CD4-positive, alpha-beta T cell treated with Interleukin-10 for 1 hour (primary cell): ENCODE results near the gene CAPN7.

Source experiments
- DNase-seq: peaks from one replicate; pipeline ENCODE4 v3.0.0-alpha.2; 2020

Gene CAPN7

GRCh38 chr3:15255215-15255614, 49.2 kb downstream of the CAPN7 start:
- no peak for DNase-seq

- no peak for DNase-seq
These were observed 50.9 kb downstream of the CAPN7 start for GRCh38 chr3:15256861-15257341.

- DNase-seq = no peak
These were observed 52.7 kb downstream of the CAPN7 start for GRCh38 chr3:15258720-15259119.

GRCh38 chr3:15260531-15260930, 54.5 kb downstream of the CAPN7 start:
- no peak for DNase-seq

GRCh38 chr3:15261274-15261673, 55.2 kb downstream of the CAPN7 start:
- DNase-seq = no peak

- DNase-seq = no peak
These were observed 56.0 kb downstream of the CAPN7 start for GRCh38 chr3:15262021-15262420.

- no peak for DNase-seq
These were observed 57.1 kb downstream of the CAPN7 start for GRCh38 chr3:15263120-15263519.

- DNase-seq = no peak
These were observed 57.9 kb downstream of the CAPN7 start for GRCh38 chr3:15263926-15264325.

GRCh38 chr3:15264486-15264885, 58.4 kb downstream of the CAPN7 start:
- DNase-seq = no peak

GRCh38 chr3:15265655-15266509, 59.8 kb downstream of the CAPN7 start:
- DNase-seq = no peak

- no peak for DNase-seq
These were observed 60.7 kb downstream of the CAPN7 start for GRCh38 chr3:15266510-15267376.

- no peak for DNase-seq
These were observed 61.5 kb downstream of the CAPN7 start for GRCh38 chr3:15267502-15267901.

GRCh38 chr3:15268033-15268631, 62.1 kb downstream of the CAPN7 start:
- DNase-seq = peak; percentile 88

- DNase-seq = peak; percentile 89
These were observed 63.3 kb downstream of the CAPN7 start for GRCh38 chr3:15269091-15269989.

- no peak for DNase-seq
These were observed 65.0 kb downstream of the CAPN7 start for GRCh38 chr3:15271030-15271429.

GRCh38 chr3:15271785-15272381, 65.8 kb downstream of the CAPN7 start:
- peak; percentile 94 for DNase-seq

GRCh38 chr3:15272426-15273196, 66.6 kb downstream of the CAPN7 start:
- DNase-seq = no peak

- no peak for DNase-seq
These were observed 67.2 kb downstream of the CAPN7 start for GRCh38 chr3:15273227-15273626.

- no peak for DNase-seq
These were observed 70.1 kb downstream of the CAPN7 start for GRCh38 chr3:15276028-15276724.

GRCh38 chr3:15277861-15278500, 71.9 kb downstream of the CAPN7 start:
- DNase-seq = no peak
